SH-SY5Y (cell line): ENCODE data around the gene CEACAM4.

Experiments used
- GATA2 ChIP-seq: IDR thresholded peaks from 2 replicates; pipeline ENCODE4 v1.6.1; 2011; ENCODE audit warnings: mild to moderate bottlenecking, low read depth, low read length
- GATA3 ChIP-seq: IDR thresholded peaks from 2 replicates; pipeline ENCODE4 v1.6.1; 2011; ENCODE audit warnings: low read depth, mild to moderate bottlenecking, low read length, moderate library complexity

CEACAM4 gene

DNA sequence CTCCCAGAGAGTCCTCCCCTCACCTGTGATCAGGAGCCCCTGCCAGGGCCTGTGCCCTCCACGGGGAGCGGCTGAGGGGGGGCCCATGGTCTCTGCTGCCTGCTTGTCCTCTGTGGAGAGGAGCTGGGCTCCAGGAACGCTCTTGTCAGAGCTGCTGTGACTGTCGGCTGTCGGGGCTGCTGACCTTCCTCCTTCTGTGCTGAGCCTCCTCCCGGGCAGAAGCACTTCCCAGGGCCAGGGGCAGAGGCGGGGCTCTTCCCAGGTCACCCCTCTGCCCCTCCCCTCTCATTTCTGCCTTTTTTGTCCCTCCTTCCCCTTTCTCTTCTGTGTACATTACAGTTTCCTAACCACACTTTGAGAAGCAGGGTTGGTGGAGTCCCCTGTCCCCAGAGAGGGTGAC, at the start of gene CEACAM4:
CEACAM4 (minus strand) TSS at position 198 of the 400 bp plus-strand sequence; CDS start at position 87, 111 bp downstream.
- no peak for TF ChIP-seq GATA3
- TF ChIP-seq GATA2, result no peak

DNA sequence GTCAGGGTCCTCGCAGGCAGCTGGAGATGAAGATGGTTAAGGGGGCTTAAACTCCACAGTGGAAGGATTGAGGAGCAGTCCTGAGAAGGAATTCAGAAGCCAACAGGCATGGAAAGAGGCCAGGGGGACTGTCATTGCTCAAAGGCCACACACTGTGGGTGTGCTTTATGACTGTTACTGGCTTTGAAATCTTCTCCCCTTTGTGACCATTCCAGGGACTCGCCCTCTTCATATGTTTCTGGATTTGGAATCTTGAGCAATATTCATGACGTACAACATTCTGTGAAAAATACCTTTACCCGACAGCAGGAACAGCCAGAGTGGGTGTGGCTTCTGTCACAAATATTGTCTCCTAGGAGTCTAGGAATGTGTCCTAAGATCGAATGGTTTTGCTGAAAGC, 44.6 kb upstream of the CEACAM4 start:
- TF ChIP-seq GATA2 (no peak), GATA3 (no peak)

DNA sequence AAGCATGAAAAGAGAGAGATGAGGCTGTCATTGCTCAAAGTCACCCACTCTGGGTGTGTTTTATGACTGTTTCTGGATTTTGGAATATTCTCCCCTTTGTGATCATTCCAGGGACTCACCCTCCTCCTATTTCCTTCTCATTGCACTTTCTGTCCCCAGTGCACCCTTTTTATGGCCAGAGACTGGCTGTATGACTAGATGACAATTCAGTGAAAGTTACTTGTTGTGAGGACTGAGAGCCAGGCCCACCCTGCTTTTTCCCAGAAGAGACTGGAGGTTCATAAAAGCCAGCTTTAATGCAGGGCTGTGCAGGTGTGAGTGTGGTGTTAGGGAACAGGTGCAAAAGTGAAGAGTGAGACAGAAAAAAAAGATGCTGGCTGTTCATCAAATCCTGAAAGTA, 43.9 kb upstream of the CEACAM4 start:
- no peak for TF ChIP-seq GATA3
- TF ChIP-seq GATA2, result no peak

DNA sequence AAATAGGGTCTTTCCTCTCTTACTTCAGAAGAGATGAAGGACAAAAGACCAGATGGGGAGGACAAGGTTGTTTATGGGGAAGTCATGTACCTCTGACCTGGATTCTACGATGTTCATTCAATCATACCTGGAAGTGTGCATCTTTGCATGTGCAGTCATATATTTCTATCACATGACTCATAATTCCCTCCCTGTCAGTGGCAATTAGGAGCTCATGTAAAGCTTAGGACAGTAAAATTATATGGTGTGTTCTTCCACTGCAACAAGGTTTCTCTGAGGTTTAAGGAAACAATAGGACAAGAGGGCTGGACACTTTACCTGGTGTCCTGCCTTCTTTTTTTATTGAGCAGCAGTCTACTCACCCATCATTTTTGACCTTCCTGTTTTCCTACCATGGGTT, 41.4 kb upstream of the CEACAM4 start:
- TF ChIP-seq GATA2 (no peak), GATA3 (no peak)

DNA sequence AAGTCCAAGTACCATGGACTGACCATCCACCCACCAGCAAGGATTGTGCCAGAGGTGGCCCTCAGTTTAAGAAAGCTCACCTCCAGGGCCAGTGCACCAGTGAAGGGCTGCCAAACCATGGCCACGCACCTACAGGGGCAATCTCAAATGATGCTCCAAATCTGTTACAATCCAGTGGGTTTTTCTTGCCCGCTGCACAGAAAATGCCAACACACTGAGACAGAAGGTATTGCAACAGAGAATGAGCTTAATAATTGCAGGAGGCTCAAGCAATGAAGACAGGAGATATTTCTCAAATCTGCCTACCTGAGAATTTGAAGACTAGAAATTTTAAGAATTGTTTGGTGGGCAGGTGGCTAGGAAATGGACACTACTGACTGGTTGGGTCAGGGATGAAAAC, 39.2 kb upstream of the CEACAM4 start:
- TF ChIP-seq GATA2, result no peak
- no peak for TF ChIP-seq GATA3

DNA sequence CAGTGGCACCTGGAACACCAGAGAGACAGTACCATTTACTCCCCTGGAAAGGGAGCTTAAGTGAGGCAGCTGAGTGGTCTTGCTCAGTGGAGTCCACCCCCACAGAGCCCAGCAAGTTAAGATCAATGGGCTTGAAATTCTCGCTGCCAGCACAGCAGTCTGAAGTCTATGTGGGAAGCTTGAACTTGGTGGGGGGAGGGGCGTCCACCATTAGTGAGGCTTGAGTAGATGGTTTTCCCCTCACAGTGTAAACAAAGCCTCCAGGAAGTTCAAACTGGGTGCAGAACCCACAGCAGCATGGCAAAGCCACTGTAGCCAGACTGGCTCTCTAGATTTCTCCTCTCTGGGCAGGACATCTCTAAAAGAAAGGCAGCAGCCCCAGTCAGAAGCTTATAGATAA, 30.3 kb upstream of the CEACAM4 start:
- TF ChIP-seq GATA2 (no peak), GATA3 (no peak)

DNA sequence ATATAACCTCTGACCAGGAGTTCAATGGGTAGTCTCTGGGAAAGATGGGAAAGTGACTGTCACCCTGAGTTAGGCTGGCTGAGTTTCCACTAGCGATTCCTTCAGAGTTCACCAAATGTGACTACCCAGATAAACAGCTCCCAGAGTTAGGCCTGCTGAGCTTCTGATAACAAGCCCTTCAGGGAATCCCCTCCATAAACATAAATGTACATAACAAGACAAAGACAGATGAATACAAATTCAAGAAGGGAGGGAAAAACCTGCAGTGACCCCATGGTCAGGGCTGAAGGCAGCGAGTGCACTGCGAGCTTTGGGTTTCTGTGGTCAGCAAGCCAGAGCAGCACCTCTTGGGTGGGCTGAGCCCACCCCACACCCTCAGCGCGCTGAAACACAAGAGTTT, 25.4 kb upstream of the CEACAM4 start:
- TF ChIP-seq GATA2, result no peak
- no peak for TF ChIP-seq GATA3

DNA sequence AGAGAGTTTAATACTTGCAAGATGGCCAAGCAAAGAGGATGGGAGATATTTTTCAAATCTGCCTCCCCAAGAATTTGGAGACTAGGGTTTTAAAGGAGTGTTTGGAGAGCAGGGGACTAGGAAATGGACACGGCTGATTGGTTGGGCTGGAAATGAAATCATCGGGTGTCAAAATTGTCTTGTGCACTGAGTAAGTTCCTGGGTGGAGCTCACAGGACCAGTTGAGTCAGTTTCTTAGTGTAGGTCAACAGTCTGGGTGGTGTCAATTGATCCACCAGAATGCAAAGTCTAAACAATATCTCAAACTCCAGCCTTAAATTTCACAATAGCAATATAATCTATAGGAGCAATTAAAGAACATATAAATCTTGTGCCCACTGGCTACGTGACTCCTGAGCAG, 23.0 kb upstream of the CEACAM4 start:
- TF ChIP-seq GATA2, result no peak
- TF ChIP-seq GATA3, result no peak

DNA sequence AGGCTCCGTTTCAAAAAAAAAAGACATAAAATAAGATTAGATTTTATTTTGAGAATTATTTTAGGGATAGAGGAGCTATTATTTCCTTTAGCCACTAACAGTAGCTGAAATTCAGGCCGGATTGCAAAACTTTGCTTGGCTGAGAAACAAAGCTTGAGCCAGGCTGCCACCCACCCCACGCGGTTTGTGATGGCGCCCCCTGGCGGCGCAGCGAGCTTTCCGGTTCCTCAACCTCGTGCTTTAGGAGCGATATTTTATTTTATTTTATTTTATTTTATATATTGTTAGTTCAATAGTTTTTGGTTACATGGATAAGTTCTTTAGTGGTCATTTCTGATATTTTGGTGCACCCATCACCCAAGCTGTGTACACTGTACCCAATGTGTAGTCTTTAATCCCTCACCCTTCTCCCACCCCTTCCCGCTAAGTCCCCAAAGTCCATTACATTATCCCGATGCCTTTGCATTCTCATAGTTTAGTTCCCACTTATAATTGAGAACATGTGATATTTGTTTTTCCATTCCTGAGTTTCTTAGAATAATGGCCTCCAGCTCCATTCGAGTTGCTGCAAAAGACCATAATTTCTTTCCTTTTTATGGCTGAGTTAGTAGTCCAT, 19.8 kb upstream of the CEACAM4 start:
- TF ChIP-seq GATA2 (no peak), GATA3 (no peak)

DNA sequence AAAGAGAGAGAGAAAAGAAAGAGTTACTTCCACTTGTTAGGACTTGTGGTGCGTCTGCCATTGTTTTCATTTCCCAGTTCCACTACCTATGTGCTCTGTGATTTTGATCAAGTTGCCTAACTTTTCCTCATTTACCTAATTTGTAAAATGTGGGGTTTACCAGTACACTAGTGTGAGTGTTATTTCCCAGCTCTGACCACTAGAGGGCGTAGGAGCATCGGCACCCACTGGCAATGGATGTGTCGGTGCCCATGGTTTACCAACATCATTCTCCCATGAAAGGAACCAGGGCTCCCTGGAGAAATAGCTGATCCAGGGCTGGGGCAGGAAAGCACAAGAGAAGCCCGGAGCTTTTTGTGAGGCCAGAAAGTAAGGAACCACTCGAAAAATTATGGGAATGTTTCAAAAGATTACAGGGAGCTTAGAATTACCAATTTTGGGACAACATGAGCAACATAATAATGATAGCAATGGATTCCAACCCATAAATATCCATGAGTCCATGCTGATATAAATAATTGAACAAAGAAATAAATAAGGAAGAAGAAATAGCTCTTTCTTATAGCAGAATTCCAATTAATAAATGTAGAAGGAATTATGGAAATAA, 15.1 kb upstream of the CEACAM4 start:
- no peak for TF ChIP-seq GATA2
- no peak for TF ChIP-seq GATA3

DNA sequence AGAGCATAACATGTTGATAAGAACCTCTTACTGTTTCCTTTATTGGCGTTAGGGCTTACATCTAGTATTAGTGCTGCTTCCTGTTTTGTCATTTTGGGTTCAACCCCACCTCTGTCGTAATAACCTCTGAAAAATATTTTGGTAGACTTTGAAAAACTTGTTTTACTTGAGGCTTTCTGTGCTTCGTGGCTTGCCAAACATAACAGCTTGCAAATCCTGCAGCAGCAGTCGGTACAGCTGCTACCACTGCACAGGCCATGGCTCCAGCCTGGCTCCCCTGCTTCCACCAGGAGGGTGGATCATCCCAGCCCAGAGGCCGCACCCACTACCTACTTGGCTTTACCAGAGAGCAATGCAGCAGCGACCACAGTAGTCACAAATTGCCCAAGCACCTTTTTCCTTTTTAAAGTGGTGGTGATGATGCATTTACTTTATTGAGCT, 11.8 kb upstream of the CEACAM4 start:
- TF ChIP-seq GATA2, result no peak
- no peak for TF ChIP-seq GATA3

DNA sequence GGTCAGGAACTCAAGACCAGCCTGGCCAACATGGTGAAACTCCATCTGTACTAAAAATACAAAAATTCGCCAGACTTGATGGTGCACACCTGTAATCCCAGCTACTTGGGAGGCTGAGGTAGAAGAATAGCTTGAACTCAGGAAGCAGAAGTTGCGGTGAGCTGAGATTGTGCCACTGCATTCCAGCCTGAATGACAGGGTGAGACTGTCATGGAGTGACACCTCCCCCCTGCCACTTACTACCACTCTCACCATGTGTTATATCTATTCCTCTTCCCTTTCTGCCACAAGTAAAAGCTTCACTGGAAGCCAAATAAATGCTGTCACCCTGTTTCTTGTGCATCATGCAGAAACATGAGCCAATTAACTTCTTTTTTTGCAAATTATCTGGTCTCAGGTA, 10.6 kb upstream of the CEACAM4 start:
- TF ChIP-seq GATA3 (no peak), GATA2 (no peak)

DNA sequence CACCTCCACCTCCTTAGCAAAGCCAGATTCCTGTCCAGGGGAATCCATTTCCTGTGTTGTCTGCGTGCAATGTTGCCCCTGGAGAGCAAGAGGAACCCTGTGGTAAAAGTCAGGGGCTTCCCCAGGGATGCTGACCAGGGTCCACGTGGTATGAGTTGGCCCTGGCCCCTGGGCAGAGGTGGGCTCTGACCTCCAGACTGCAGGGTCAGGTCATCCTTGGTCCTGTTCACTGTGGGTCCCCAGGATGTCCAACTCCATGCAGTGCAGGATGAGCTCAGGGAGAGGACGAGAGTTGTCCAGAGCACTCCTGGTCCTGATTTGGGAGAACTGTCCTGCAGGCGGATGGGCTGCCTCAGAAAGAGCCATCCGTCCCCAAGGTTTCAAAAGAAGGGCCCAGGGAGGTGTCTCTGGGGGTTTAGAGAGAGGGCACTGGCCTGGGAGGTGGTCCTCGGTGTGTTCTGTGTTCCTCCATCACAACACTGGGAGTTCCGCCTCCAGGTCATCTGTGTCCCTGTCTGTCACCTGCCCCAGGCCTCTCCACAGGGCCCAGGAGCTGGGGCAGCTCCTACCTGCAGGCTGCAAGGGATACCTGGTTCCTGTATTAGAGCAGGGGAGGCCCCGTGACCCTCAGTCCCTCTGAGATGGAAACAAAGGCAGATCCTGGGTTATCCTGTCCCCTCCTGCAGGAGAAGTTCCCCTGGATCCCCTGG, 1.2 kb upstream of the CEACAM4 start:
- TF ChIP-seq GATA3, result no peak
- no peak for TF ChIP-seq GATA2

DNA sequence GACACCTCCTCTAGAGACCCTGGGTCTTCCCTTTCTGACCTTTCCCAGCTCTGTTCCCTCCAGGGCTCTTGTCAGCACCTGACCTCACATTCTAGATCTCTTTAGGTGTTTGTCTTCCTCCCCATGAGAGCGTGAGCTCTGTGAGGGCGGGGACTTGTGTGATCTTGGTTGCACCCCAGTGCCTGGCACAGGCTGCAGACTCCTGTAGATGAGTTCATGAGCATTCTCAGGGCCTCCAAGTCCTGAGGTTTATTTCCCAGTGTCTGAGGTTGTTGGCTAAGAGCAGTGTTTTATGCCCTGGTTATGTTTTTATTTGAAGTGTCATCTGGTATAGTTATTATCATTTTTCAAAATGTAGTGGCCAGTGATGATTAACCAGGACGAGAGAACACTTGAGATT, 596 bp downstream of the CEACAM4 start:
- TF ChIP-seq GATA2 (no peak), GATA3 (no peak)

DNA sequence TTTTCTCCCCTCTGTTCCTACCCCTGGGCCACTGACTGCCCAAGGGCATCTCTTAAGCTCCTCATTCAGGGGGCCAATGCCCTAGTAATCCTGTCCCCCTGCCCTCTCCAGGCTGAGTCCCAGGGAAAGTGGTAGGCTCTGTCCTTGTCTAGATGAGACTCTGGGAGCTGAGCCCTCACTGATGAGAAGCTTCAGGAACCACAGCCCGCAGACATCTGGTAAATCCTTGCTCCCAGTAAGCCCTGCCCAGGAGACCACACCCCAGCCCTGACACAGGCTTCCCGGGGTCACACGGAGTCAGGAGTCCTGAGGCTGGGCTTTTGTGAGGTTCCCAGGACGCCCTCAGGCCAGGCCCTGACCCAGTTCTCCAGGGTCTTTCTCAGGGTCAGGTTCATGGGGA, 1.9 kb downstream of the CEACAM4 start:
- TF ChIP-seq GATA3 (no peak), GATA2 (no peak)

DNA sequence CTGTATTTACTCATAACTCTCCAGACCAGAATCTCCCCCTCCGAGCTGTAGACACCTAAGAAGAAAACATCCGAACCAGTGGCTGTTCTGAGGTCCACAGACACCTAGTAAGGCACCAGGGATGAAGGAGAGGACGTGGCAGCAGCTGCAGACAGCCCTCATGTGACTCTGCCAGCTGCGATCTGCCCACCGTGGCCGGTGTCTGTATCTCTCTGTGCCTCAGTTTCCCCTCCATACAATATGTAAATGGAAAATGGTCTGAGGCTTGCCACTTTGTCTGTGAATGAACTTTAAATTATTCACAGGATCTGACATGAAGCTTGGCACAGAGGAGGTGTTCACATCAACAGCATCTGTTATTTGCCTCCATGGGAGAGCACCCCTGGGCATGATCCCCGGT, 2.4 kb downstream of the CEACAM4 start:
- TF ChIP-seq GATA2 (no peak), GATA3 (no peak)
